Mesangial cell (primary cell): Measurements from ENCODE around the gene IBA57. TPM values are rescaled to one million over a fixed set of nuclear protein-coding genes. Genes with fewer than 3 reads are reported as not detected.

Experiments used
- total RNA-seq: library from RNA; depleted of rRNA; stranded (reverse); fragments of >200 nt; gene quantifications from 2 replicates; pipeline ENCODE4 v1.2.3, GENCODE V29; 2015

The IBA57 gene
- 2.4 and 3.0 TPM in 2 replicates for total RNA-seq

DNA sequence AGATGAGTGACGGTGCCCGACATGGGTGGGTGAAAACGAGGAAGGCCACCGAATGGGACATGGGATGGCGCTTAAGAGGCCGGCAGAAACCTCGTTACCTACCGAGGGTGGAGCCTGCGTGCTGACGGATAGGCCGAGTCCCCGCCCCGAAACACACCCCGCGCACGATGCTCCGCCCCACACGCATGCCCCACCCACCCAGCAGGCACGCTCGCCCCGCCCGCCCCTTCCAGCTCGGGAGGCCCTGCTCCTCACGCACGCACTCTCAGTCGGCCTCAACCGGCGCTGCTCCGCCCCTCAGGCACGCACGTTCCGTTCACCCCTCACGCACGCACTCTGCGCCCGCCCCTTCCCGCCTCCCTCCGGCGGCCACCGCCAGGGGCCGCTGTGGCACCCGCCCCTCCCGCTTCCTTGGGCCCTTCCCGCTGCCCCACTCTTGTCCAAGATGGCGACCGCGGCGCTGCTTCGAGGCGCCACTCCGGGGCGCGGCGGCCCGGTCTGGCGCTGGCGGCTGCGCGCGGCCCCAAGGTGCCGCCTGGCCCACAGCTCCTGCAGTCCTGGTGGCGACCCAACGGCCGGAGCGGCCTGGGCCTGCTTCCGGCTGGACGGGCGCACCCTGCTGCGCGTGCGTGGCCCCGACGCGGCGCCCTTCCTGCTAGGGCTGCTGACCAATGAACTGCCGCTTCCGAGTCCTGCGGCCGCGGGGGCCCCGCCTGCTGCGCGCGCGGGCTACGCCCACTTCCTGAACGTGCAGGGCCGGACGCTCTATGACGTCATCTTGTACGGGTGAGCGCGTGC lies at the start of gene IBA57:
TSS of gene IBA57 (plus strand) at position 433 of the 798 bp plus-strand sequence. CDS start at position 446, 13 bp downstream.

DNA sequence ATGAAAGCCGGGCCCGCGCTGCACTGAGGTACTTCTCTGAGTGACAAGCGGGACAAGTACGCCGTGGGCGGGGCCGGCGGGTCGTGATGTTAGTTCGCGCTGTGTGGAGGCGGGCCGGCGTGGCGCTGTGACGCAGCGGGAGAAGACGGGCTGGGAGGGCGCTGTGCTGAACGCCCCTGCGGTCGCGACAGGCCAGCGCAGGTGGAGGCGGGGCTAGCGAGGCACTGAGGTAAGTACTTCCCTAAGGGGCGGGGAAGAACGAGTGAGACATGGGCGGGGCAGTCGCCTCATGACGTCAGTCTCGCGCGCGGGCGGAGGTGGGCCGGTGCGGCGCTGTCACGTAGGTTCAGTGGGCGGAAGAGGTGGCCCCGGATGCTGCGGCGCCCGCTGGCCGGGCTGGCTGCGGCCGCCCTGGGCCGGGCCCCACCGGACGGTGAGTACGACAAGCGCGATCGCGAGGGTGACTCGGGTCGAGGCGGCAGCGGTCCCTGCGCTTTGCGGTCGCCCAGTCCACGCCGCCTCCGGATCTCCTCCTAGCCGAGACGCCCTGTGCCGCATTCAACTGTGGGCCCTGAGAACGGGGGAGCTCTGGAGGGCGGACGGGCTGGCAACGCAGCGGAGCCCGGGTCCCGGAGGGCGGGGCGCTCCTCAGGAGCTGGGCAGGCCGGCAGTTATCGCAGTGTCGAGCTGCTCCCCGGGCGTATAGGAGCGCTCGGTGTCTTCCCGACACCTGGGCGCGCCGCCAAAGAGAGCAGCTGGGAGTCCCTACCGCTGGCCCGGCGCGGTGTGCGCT lies 25.5 kb upstream of the IBA57 start, which contains the start of gene GUK1:
TSS of gene GUK1 (plus strand) at position 349 of the 793 bp plus-strand sequence. CDS start at position 373, 24 bp downstream.

DNA sequence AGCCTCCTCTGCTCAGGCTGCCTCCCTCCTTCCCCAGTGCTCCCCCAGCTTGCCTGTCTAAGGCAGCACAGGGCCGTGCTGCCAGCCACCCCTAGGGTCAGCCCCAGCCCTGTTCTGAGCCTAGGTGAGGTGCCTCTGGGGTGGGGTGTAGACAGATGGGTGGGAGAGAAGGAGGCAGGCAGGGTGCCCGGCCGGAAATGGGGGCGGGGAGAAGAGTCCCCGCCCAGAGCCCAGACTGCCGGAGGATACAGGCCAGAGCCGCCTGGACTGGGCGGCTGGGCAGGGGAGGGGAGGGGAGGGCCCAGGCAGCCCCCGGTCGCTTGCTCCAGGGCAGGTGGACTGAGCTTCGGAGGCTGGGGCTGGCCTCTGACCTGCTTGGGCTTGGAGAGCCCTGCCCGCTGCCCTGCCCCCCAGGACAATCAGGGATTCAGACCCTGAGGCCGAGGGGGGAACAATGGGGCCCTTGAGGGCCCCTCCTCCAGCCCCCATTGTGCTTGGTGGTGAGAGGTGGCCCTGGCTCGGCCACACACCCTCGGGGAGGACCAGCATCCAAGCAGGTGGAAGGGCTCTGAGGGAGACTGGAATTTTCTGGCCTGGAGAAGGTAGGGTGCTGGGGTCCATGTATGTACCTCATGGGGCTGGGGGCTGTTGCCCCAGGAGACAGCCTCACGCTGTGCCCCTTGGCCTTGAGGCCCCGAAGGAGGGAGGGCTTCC lies 16.0 kb upstream of the IBA57 start, which contains the start of gene GJC2:
TSS of gene GJC2 (plus strand) at position 525 of the 714 bp plus-strand sequence. CDS start 7,829 bp downstream, outside the sequence.

DNA sequence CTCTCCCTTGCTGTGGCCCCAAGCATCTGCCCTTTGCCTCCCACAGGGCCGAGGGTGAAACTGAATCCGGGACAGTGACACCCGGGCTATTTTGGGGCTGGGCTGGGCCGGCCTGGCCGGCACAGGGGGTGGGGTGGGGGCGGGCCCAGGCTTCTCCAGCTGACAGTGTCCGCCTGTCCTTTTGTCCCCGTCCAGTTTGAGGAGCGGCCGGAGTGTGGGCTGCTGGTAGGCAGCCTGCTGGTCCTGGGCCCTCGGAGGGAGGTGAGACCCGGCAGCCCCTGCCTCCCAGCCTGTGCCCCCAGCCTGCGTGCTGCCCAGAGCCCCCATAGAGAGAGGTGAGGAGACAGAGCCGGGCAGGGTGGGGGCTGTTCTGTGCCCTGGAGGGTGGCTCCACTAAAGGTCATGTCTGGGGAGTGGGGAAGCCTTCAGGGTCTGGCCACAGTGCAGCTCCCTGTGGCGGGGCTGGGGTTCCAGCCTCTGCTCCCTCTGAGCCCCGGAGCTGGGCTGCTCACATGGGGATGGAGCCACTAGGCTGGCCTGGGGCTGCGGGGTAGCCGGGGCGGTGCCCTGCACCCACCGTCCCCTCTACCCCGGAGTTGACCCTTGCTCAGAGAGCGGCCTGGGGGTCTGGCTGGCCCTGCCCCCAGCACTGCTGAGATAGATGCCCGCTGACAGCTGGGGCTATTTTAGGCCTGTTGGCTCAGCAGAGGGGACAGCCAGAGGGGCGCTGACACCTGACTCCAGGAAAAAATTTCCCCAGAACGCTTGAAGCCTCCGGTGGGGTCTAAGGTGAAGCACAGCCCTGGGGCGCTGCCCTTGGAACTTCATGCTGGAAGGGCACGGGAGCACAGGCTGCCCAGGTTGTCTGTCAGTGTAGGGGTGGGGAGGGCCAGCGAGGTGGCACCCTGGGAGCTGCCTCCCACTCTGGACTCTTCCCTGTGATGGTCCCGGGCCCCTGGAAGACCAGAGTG lies 42.5 kb downstream of the IBA57 start, which contains the start of gene OBSCN:
TSS of gene OBSCN (plus strand) at position 194 of the 971 bp plus-strand sequence. CDS start 3,740 bp downstream, outside the sequence.

Other genes with a start within 250 kb of the IBA57 start
- gene WNT9A, start 217.9 kb upstream of the IBA57 start, total RNA-seq, result 0.65 and 4.3 TPM in 2 replicates
- not detected in 2 replicates for gene WNT3A, start 158.8 kb upstream of the IBA57 start, total RNA-seq
- gene ARF1, start 83.1 kb upstream of the IBA57 start, total RNA-seq, result 486 and 543 TPM in 2 replicates
- 10.4 and 13.2 TPM in 2 replicates for gene C1orf35, start 62.5 kb upstream of the IBA57 start, total RNA-seq
- 98.6 and 142 TPM in 2 replicates for gene MRPL55, start 56.5 kb upstream of the IBA57 start, total RNA-seq
- gene GUK1, start 25.5 kb upstream of the IBA57 start, total RNA-seq, result 291 and 331 TPM in 2 replicates
- 0.16 and 0.51 TPM in 2 replicates for gene GJC2, start 15.9 kb upstream of the IBA57 start, total RNA-seq
- 3.7 and 17.7 TPM in 2 replicates for gene OBSCN, start 42.2 kb downstream of the IBA57 start, total RNA-seq
- gene TRIM11, start 241.0 kb downstream of the IBA57 start, total RNA-seq, result 24.1 and 27.1 TPM in 2 replicates